B cell (primary cell): Measurements from ENCODE around the gene MPPED2. TPM values are rescaled to one million over a fixed set of nuclear protein-coding genes. Genes with fewer than 3 reads are reported as not detected.

ENCODE experiments used
- ATAC-seq: fragments of 200-7000 bp; cut with Tn5 transposase; one replicate; pipeline ENCODE4 v1.10.0; 2021; ENCODE audit warnings: low read depth, mild to moderate bottlenecking, moderate number of reproducible peaks, moderate library complexity
- CTCF ChIA-PET: fragments of 350-600 bp; sonication (Branson Sonifier 250); formaldehyde crosslinking; loops from one replicate; lab custom pipeline; 2021; ENCODE audit warnings: antibody characterized with exemption, inconsistent platforms; lab: Charles Lee
- POLR2A ChIA-PET: fragments of 350-600 bp; sonication (Branson Sonifier 250); formaldehyde crosslinking; loops from one replicate; lab custom pipeline; 2021; ENCODE audit warnings: antibody characterized with exemption; lab: Charles Lee
- DNase-seq: peaks from one replicate; pipeline ENCODE4 v3.0.0; 2013
- H2AFZ ChIP-seq: 2 replicates; pipeline ENCODE4 v1.6.1; 2012; ENCODE audit warnings: mild to moderate bottlenecking, low read depth, low read length; ENCODE audit not compliant: insufficient read depth, poor library complexity, severe bottlenecking
- H3K27ac ChIP-seq, 2 donors: 1 replicate in 1 of 2; 2 replicates in 1 of 2; pipeline ENCODE4 v1.5.1; 2012 to 2013; ENCODE audit warnings: low read length in 2 of 2, mild to moderate bottlenecking in 2 of 2, moderate library complexity in 1 of 2
- H3K27me3 ChIP-seq, 4 experiments: fragments of 200-600 bp in 1 of 4; sonication (generic) in 1 of 4; replicated peaks in 1 of 4; 1 replicate in 2 of 4; 2 replicates in 2 of 4; pipeline versions ENCODE4 v1.6.1 to v1.7.0; 2013 to 2016; ENCODE audit warnings: low read length in 3 of 4, mild to moderate bottlenecking in 2 of 4, mixed read lengths in 1 of 4, moderate library complexity in 1 of 4; ENCODE audit not compliant: insufficient read depth in 4 of 4, control insufficient read depth in 3 of 4; ENCODE audit errors: control extremely low read depth in 1 of 4
- H3K36me3 ChIP-seq, 2 experiments: replicated peaks in 1 of 2; 1 replicate in 1 of 2; 2 replicates in 1 of 2; pipeline versions ENCODE4 v1.6.1 to v1.7.1; 2013; ENCODE audit warnings: low read length in 1 of 2; ENCODE audit not compliant: insufficient read depth in 2 of 2, control insufficient read depth in 1 of 2; ENCODE audit errors: control extremely low read depth in 1 of 2, extremely low read depth in 1 of 2
- H3K4me1 ChIP-seq, 2 donors: fragments of 200-600 bp in 1 of 2; sonication (generic) in 1 of 2; 1 replicate in 1 of 2; 2 replicates in 1 of 2; pipeline versions ENCODE4 v1.5.1 to v1.6.1; 2013 to 2017; ENCODE audit warnings: low read length in 2 of 2; ENCODE audit not compliant: control insufficient read depth in 2 of 2, insufficient read depth in 2 of 2
- H3K4me2 ChIP-seq: replicated peaks from 2 replicates; pipeline ENCODE3; 2012; ENCODE audit warnings: mild to moderate bottlenecking, low read depth, low read length; ENCODE audit not compliant: poor library complexity, severe bottlenecking
- H3K4me3 ChIP-seq, 5 experiments: fragments of 200-600 bp in 1 of 5; sonication (generic) in 1 of 5; 1 replicate in 3 of 5; 2 replicates in 2 of 5; pipeline versions ENCODE4 v1.5.1 to v1.7.0; 2011 to 2016; ENCODE audit warnings: low read length in 4 of 5, mild to moderate bottlenecking in 4 of 5, low read depth in 2 of 5, control low read depth in 1 of 5, moderate library complexity in 1 of 5; ENCODE audit not compliant: insufficient read depth in 1 of 5; ENCODE audit errors: control extremely low read depth in 1 of 5, extremely low read depth in 1 of 5
- H3K79me2 ChIP-seq: fragments of 200-600 bp; sonication (generic); one replicate; pipeline ENCODE4 v1.6.0; 2016; ENCODE audit warnings: low read length; ENCODE audit not compliant: control insufficient read depth, insufficient read depth
- H3K9ac ChIP-seq: fragments of 200-600 bp; sonication (generic); 2 replicates; pipeline ENCODE4 v1.6.1; 2017; ENCODE audit warnings: mild to moderate bottlenecking, low read length, moderate library complexity
- H3K9me3 ChIP-seq, 3 donors: one replicate each; pipeline versions ENCODE4 v1.6.1 to v1.7.1; 2013; ENCODE audit warnings: low read length in 2 of 3; ENCODE audit not compliant: control insufficient read depth in 2 of 3, insufficient read depth in 1 of 3; ENCODE audit errors: control extremely low read depth in 1 of 3
- H4K20me1 ChIP-seq: 2 replicates; pipeline ENCODE4 v1.6.0; 2012; ENCODE audit warnings: mild to moderate bottlenecking, low read length; ENCODE audit not compliant: insufficient read depth, control insufficient read depth, poor library complexity, severe bottlenecking
- H3K27ac Mint-ChIP-seq: one replicate; pipeline ENCODE4 v1.8.0; 2021; ENCODE audit warnings: mixed read lengths
- H3K27me3 Mint-ChIP-seq: one replicate; pipeline ENCODE4 v1.8.0; 2021; ENCODE audit warnings: mixed read lengths
- H3K4me1 Mint-ChIP-seq: one replicate; pipeline ENCODE4 v1.8.0; 2021; ENCODE audit warnings: mixed read lengths
- H3K4me3 Mint-ChIP-seq: one replicate; pipeline ENCODE4 v1.8.0; 2021; ENCODE audit warnings: mixed read lengths
- H3K9me3 Mint-ChIP-seq: one replicate; pipeline ENCODE4 v1.8.0; 2022; ENCODE audit warnings: mixed read lengths; ENCODE audit not compliant: insufficient read depth
- EZH2 ChIP-seq: IDR thresholded peaks from 2 replicates; pipeline ENCODE4 v1.6.1; 2012; ENCODE audit warnings: borderline replicate concordance, low read depth, mild to moderate bottlenecking, moderate library complexity, low read length; ENCODE audit not compliant: insufficient read depth, poor library complexity, severe bottlenecking
- WGBS: methylation state at CpG from one replicate; pipeline ENCODE4 v1.1.5; 2013; ENCODE audit warnings: missing lambda C conversion rate; ENCODE audit not compliant: insufficient coverage; 5-methylcytosine and 5-hydroxymethylcytosine counted together
- intact Hi-C: fragments of 100-400 bp; cut with micrococcal nuclease; formaldehyde crosslinking; loops from one replicate; pipeline ENCODE4 v1.10.0; 2022
- polyA plus RNA-seq: library from polyadenylated mRNA; depleted of rRNA; stranded (reverse); fragments of >200 nt; gene quantifications from 2 replicates; pipeline ENCODE4 v1.2.3, GENCODE V29; 2012
- total RNA-seq, 2 donors: library from RNA; stranded (reverse); fragments of 120-200 nt in 1 of 2; gene quantifications; 1 replicate in 1 of 2; 2 replicates in 1 of 2; pipeline versions ENCODE4 v1.2.3 to v1.2.4, GENCODE V29; 2013 to 2022
- TF ChIP-seq, protein P1 (sequence below): fragments of 200-600 bp; IDR thresholded peaks from one replicate; pipeline ENCODE4 v1.8.0; 2022; ENCODE audit warnings: antibody characterized with exemption, mild to moderate bottlenecking

MPPED2 gene
- total and polyA plus RNA-seq, 2 donors (not counting 1 experiment from before 2014, with no cell fraction given), result 0.70 to 1.1 TPM

GRCh38 chr11:30550022-30550542, 36.1 kb downstream of the MPPED2 start:
- no peak overlapping the region for H3K4me2 ChIP-seq
- no peak overlapping the region for H3K27ac ChIP-seq
- POLR2A ChIA-PET, result no interaction called here
- Mint-ChIP-seq H3K27me3 (no peaks in the 10 kb centered on the region), H3K9me3 (no peaks in the 10 kb centered on the region), H3K27ac (no peak overlapping the region), H3K4me1 (no peaks in the 10 kb centered on the region), H3K4me3 (no peak overlapping the region)
- no peaks in the 10 kb centered on the region for H3K27me3 ChIP-seq
- H3K36me3 ChIP-seq, result no peaks in the 10 kb centered on the region
- DNase-seq, result no peak
- H3K4me1 ChIP-seq, result no peaks in the 10 kb centered on the region
- no peak overlapping the region for H2AFZ ChIP-seq
- no peaks in the 10 kb centered on the region for H4K20me1 ChIP-seq
- H3K79me2 ChIP-seq, result no peaks in the 10 kb centered on the region
- intact Hi-C loops, result no loop called here
- no peaks in the 10 kb centered on the region for H3K9me3 ChIP-seq
- 88% methylated on average over 1 of the region's 4 CpGs for WGBS
- no peak overlapping the region for H3K4me3 ChIP-seq
- no peak for TF ChIP-seq EZH2
- TF ChIP-seq, protein P1, sequence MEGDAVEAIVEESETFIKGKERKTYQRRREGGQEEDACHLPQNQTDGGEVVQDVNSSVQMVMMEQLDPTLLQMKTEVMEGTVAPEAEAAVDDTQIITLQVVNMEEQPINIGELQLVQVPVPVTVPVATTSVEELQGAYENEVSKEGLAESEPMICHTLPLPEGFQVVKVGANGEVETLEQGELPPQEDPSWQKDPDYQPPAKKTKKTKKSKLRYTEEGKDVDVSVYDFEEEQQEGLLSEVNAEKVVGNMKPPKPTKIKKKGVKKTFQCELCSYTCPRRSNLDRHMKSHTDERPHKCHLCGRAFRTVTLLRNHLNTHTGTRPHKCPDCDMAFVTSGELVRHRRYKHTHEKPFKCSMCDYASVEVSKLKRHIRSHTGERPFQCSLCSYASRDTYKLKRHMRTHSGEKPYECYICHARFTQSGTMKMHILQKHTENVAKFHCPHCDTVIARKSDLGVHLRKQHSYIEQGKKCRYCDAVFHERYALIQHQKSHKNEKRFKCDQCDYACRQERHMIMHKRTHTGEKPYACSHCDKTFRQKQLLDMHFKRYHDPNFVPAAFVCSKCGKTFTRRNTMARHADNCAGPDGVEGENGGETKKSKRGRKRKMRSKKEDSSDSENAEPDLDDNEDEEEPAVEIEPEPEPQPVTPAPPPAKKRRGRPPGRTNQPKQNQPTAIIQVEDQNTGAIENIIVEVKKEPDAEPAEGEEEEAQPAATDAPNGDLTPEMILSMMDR, result no peak
- CTCF ChIA-PET, result no interaction called here
- ATAC-seq, result no peak
- H3K9ac ChIP-seq, result no peak overlapping the region

- no peak overlapping the region for H3K4me3 ChIP-seq
- WGBS, result no CpG with 5 or more reads among the region's 4 CpGs
- no peak for ATAC-seq
- H2AFZ ChIP-seq, result no peak overlapping the region
- intact Hi-C loops, result no loop called here
- POLR2A ChIA-PET, result no interaction called here
- no peaks in the 10 kb centered on the region for H4K20me1 ChIP-seq
- no peak overlapping the region for H3K27ac Mint-ChIP-seq
- DNase-seq, result no peak
- H3K9ac ChIP-seq, result no peak overlapping the region
- no peaks in the 10 kb centered on the region for H3K9me3 ChIP-seq
- H3K4me3 Mint-ChIP-seq, result no peak overlapping the region
- H3K9me3 Mint-ChIP-seq, result no peaks in the 10 kb centered on the region
- TF ChIP-seq, protein P1, result no peak
- TF ChIP-seq EZH2, result no peak
- H3K4me2 ChIP-seq, result no peak overlapping the region
- no peaks in the 10 kb centered on the region for H3K4me1 ChIP-seq
- H3K27me3 ChIP-seq, result no peaks in the 10 kb centered on the region
- H3K79me2 ChIP-seq, result no peaks in the 10 kb centered on the region
- H3K36me3 ChIP-seq, result no peaks in the 10 kb centered on the region
- CTCF ChIA-PET, result no interaction called here
- H3K27me3 Mint-ChIP-seq, result no peaks in the 10 kb centered on the region
- no peaks in the 10 kb centered on the region for H3K4me1 Mint-ChIP-seq
- H3K27ac ChIP-seq, result no peak overlapping the region
Measured at GRCh38 chr11:30549565-30549964, 36.6 kb downstream of the MPPED2 start.
